SKM-1 treated with dmso at 0.1 percent for 144 hours (cell line): ENCODE results near the gene SYNE2.

Experiments
- DNase-seq: peaks from one replicate; lab custom pipeline; 2025; ENCODE audit not compliant: unreplicated experiment; lab: John Stamatoyannopoulos, UW

The SYNE2 gene

GRCh38 chr14:64235652-64236640 lies 383.1 kb downstream of the SYNE2 start:
- no peak for DNase-seq

- DNase-seq, result no peak
Measured at GRCh38 chr14:64238049-64238448, 385.2 kb downstream of the SYNE2 start.

- no peak for DNase-seq
Measured at GRCh38 chr14:64238631-64239030, 385.8 kb downstream of the SYNE2 start.

- DNase-seq, result no peak
Measured at GRCh38 chr14:64244279-64244678, 391.5 kb downstream of the SYNE2 start.

- DNase-seq, result no peak
Measured at GRCh38 chr14:64245491-64245890, 392.7 kb downstream of the SYNE2 start.

GRCh38 chr14:64246688-64247087 lies 393.9 kb downstream of the SYNE2 start:
- no peak for DNase-seq

GRCh38 chr14:64247195-64247594 lies 394.4 kb downstream of the SYNE2 start:
- DNase-seq, result no peak

GRCh38 chr14:64248689-64249088 lies 395.9 kb downstream of the SYNE2 start:
- no peak for DNase-seq

- no peak for DNase-seq
Measured at GRCh38 chr14:64249363-64249762, 396.6 kb downstream of the SYNE2 start.

- DNase-seq, result no peak
Measured at GRCh38 chr14:64253672-64254071, 400.9 kb downstream of the SYNE2 start.

GRCh38 chr14:64255756-64256155 lies 403.0 kb downstream of the SYNE2 start:
- no peak for DNase-seq

GRCh38 chr14:64260418-64260817 lies 407.6 kb downstream of the SYNE2 start:
- no peak for DNase-seq

GRCh38 chr14:64265222-64265621 lies 412.4 kb downstream of the SYNE2 start:
- peak; percentile 10 for DNase-seq

- no peak for DNase-seq
Measured at GRCh38 chr14:64266239-64266638, 413.4 kb downstream of the SYNE2 start.

- no peak for DNase-seq
Measured at GRCh38 chr14:64272019-64272418, 419.2 kb downstream of the SYNE2 start.
